H7 (cell line): Measurements from ENCODE around the gene DACH1. TPM values are rescaled to one million over a fixed set of nuclear protein-coding genes. Genes with fewer than 3 reads are reported as not detected.

Experiments used
- DNase-seq: peaks from one replicate; pipeline ENCODE4 v3.0.0; 2012
- H3K27me3 ChIP-seq: 2 replicates; pipeline ENCODE4 v1.6.0; 2011; ENCODE audit warnings: mild to moderate bottlenecking, low read length; ENCODE audit not compliant: control insufficient read depth, insufficient read depth
- H3K36me3 ChIP-seq: replicated peaks from 2 replicates; pipeline ENCODE4 v1.5.1; 2011; ENCODE audit warnings: low read length; ENCODE audit not compliant: control insufficient read depth, insufficient read depth
- H3K4me3 ChIP-seq: 2 replicates; pipeline ENCODE4 v1.5.1; 2011; ENCODE audit warnings: low read depth, mild to moderate bottlenecking, control low read depth, low read length, moderate library complexity; ENCODE audit not compliant: insufficient read depth
- total RNA-seq: library from RNA; depleted of rRNA; stranded (reverse); fragments of >200 nt; shearing (Covaris generic); gene quantifications from 2 replicates; pipeline ENCODE4 v1.2.3, GENCODE V29; 2014

Gene DACH1
- total RNA-seq, 1 experiment from 2014 or later = 0.28 TPM

GRCh38 chr13:71873418-71874247 lies 6.6 kb upstream of the DACH1 start:
- Histone ChIP-seq H3K27me3 (peaks cover 12% of the 10 kb centered on the region), H3K4me3 (no peak overlapping the region), H3K36me3 (no peaks in the 10 kb centered on the region)
- no peak for DNase-seq

GRCh38 chr13:71871844-71872243 lies 4.8 kb upstream of the DACH1 start:
- DNase-seq = no peak
- Histone ChIP-seq H3K27me3 (peaks cover 29% of the 10 kb centered on the region), H3K4me3 (no peak overlapping the region), H3K36me3 (no peaks in the 10 kb centered on the region)

- no peak overlapping the region for H3K4me3 ChIP-seq
- no peaks in the 10 kb centered on the region for H3K36me3 ChIP-seq
- DNase-seq = no peak
- H3K27me3 ChIP-seq = peaks cover 33% of the 10 kb centered on the region
Observed at GRCh38 chr13:71871176-71871754, 4.3 kb upstream of the DACH1 start.

- Histone ChIP-seq H3K27me3 (peaks cover 44% of the 10 kb centered on the region), H3K4me3 (no peak overlapping the region), H3K36me3 (no peaks in the 10 kb centered on the region)
- DNase-seq = peak; percentile 25
Observed at GRCh38 chr13:71870100-71870499, 3.1 kb upstream of the DACH1 start.

GRCh38 chr13:71869274-71869673 lies 2.3 kb upstream of the DACH1 start:
- Histone ChIP-seq H3K4me3 (no peak overlapping the region), H3K27me3 (peaks cover 52% of the 10 kb centered on the region)
- peak; percentile 8 for DNase-seq

GRCh38 chr13:71866335-71867130 lies 471 bp downstream of the DACH1 start:
- Histone ChIP-seq H3K4me3 (peak overlapping the region; percentile 67), H3K36me3 (no peaks in the 10 kb centered on the region), H3K27me3 (peaks cover 72% of the 10 kb centered on the region)
- peak; percentile 42 for DNase-seq

More at GRCh38 chr13:71869274-71869673, 2.3 kb upstream of the DACH1 start:
- H3K36me3 ChIP-seq = no peaks in the 10 kb centered on the region

- peak; percentile 40 for DNase-seq
- Histone ChIP-seq H3K36me3 (no peaks in the 10 kb centered on the region), H3K4me3 (peak overlapping the region; percentile 67), H3K27me3 (peaks cover 72% of the 10 kb centered on the region)
Observed at GRCh38 chr13:71865874-71866334, 1.1 kb downstream of the DACH1 start.

- peak; percentile 57 for DNase-seq
- H3K36me3 ChIP-seq = no peaks in the 10 kb centered on the region
- peaks cover 72% of the 10 kb centered on the region for H3K27me3 ChIP-seq
- H3K4me3 ChIP-seq = peak overlapping the region; percentile 67
Observed at GRCh38 chr13:71864986-71865873, 1.8 kb downstream of the DACH1 start.

GRCh38 chr13:71864094-71864985 lies 2.7 kb downstream of the DACH1 start:
- Histone ChIP-seq H3K36me3 (no peaks in the 10 kb centered on the region), H3K27me3 (peaks cover 68% of the 10 kb centered on the region), H3K4me3 (peak overlapping the region; percentile 67)
- peak; percentile 64 for DNase-seq

GRCh38 chr13:71863254-71863865 lies 3.6 kb downstream of the DACH1 start:
- Histone ChIP-seq H3K36me3 (no peaks in the 10 kb centered on the region), H3K27me3 (peaks cover 59% of the 10 kb centered on the region), H3K4me3 (no peak overlapping the region)
- DNase-seq = no peak

- Histone ChIP-seq H3K27me3 (peaks cover 50% of the 10 kb centered on the region), H3K4me3 (no peak overlapping the region), H3K36me3 (no peaks in the 10 kb centered on the region)
- no peak for DNase-seq
Observed at GRCh38 chr13:71862459-71862943, 4.5 kb downstream of the DACH1 start.

- Histone ChIP-seq H3K4me3 (no peak overlapping the region), H3K36me3 (no peaks in the 10 kb centered on the region), H3K27me3 (peaks cover 44% of the 10 kb centered on the region)
- no peak for DNase-seq
Observed at GRCh38 chr13:71861769-71862458, 5.1 kb downstream of the DACH1 start.
